HCT116 (cell line): ENCODE results near the gene RFPL3. TPM values are rescaled to one million over a fixed set of nuclear protein-coding genes. Genes with fewer than 3 reads are reported as not detected.

Source experiments
- ATAC-seq: fragments of 200-7000 bp; cut with Tn5 transposase; 2 replicates; pipeline ENCODE4 v1.9.1; 2020; ENCODE audit warnings: mild to moderate bottlenecking, moderate library complexity
- BruUV-seq: library from RNA; stranded (reverse); fragments of 400-500 nt; replicated peaks from 2 replicates; lab custom pipeline; 2021; lab: Mats Ljungman, UMichigan
- CTCF ChIA-PET: fragments of 300-600 bp; sonication (Branson Sonifier 250); formaldehyde crosslinking; loops from one replicate; lab custom pipeline; 2021; ENCODE audit warnings: antibody characterized with exemption; lab: Charles Lee
- POLR2A ChIA-PET: fragments of 300-600, 350-600 bp; sonication (Branson Sonifier 250); formaldehyde crosslinking; loops from one replicate; lab custom pipeline; 2021; ENCODE audit warnings: antibody characterized with exemption; lab: Charles Lee
- RAD21 ChIA-PET, 2 experiments: fragments of 300-600 bp; sonication (Branson Sonifier 250); formaldehyde crosslinking; loops; one replicate each; lab custom pipeline; 2023; ENCODE audit warnings: low total read pairs in 2 of 2; ENCODE audit not compliant: uncharacterized antibody in 2 of 2, unreplicated experiment in 2 of 2, low non-redundant PET in 1 of 2; lab: Charles Lee
- DNase-seq: peaks from one replicate; pipeline ENCODE4 v3.0.0-alpha.2; 2010; ENCODE audit warnings: low read depth, low spot score
- H2AFZ ChIP-seq: fragments of 200-600 bp; shearing (Covaris generic), sonication (generic); 2 replicates; pipeline ENCODE4 v1.6.1; 2017; ENCODE audit warnings: low read depth, mixed run types, mixed read lengths, antibody characterized with exemption, low read length; ENCODE audit not compliant: poor library complexity, severe bottlenecking
- H3K27ac ChIP-seq: 2 replicates; pipeline ENCODE4 v1.5.1; 2012; ENCODE audit warnings: low read depth, low read length
- H3K27me3 ChIP-seq: fragments of 200-600 bp; sonication (generic); 2 replicates; pipeline ENCODE4 v1.6.1; 2016; ENCODE audit warnings: mixed run types, low read length, mixed read lengths; ENCODE audit not compliant: insufficient read depth
- H3K36me3 ChIP-seq, 2 experiments: fragments of 200-500 bp in 1 of 2; fragments of 200-600 bp in 1 of 2; sonication (Bioruptor generic) in 1 of 2; sonication (generic) in 1 of 2; 2 replicates each; pipeline versions ENCODE4 v1.5.1 to v1.6.1; 2014 to 2016; ENCODE audit warnings: low read length in 2 of 2, inconsistent platforms in 1 of 2, mixed read lengths in 1 of 2, mixed run types in 1 of 2; ENCODE audit not compliant: insufficient read depth in 2 of 2, control insufficient read depth in 1 of 2
- H3K4me1 ChIP-seq, 2 experiments: fragments of 200-600 bp in 1 of 2; sonication (generic) in 1 of 2; 2 replicates each; pipeline versions ENCODE4 v1.5.1 to v1.6.1; 2012 to 2017; ENCODE audit warnings: low read length in 2 of 2, inconsistent platforms in 1 of 2, mild to moderate bottlenecking in 1 of 2, mixed read lengths in 1 of 2, mixed run types in 1 of 2, moderate library complexity in 1 of 2; ENCODE audit not compliant: insufficient read depth in 2 of 2, control insufficient read depth in 1 of 2
- H3K4me2 ChIP-seq: fragments of 200-600 bp; sonication (generic); 2 replicates; pipeline ENCODE4 v1.6.1; 2017; ENCODE audit warnings: mixed run types, low read length, mixed read lengths
- H3K4me3 ChIP-seq, 2 experiments: fragments of 200-600 bp in 1 of 2; sonication (generic) in 1 of 2; replicated peaks in 1 of 2; 2 replicates each; pipeline ENCODE4 v1.5.1; 2011 to 2016; ENCODE audit warnings: low read length in 2 of 2, control low read depth in 1 of 2, low read depth in 1 of 2, mild to moderate bottlenecking in 1 of 2, mixed read lengths in 1 of 2, mixed run types in 1 of 2
- H3K79me2 ChIP-seq: fragments of 200-600 bp; sonication (generic); 2 replicates; pipeline ENCODE4 v1.6.1; 2017; ENCODE audit warnings: mild to moderate bottlenecking, mixed run types, low read length, moderate library complexity, mixed read lengths; ENCODE audit not compliant: insufficient read depth
- H3K9ac ChIP-seq: fragments of 200-600 bp; sonication (generic); 2 replicates; pipeline ENCODE4 v1.6.1; 2016; ENCODE audit warnings: low read length, mixed read lengths
- H3K9me2 ChIP-seq: fragments of 200-600 bp; sonication (generic), shearing (Covaris generic); 2 replicates; pipeline ENCODE4 v1.6.1; 2017; ENCODE audit warnings: mixed run types, mild to moderate bottlenecking, moderate library complexity; ENCODE audit not compliant: insufficient read depth
- H3K9me3 ChIP-seq, 2 experiments: fragments of 200-500 bp in 1 of 2; fragments of 200-600 bp in 1 of 2; sonication (Bioruptor generic) in 1 of 2; sonication (generic) in 1 of 2; 2 replicates each; pipeline ENCODE4 v1.6.1; 2014 to 2017; ENCODE audit warnings: low read length in 2 of 2, mixed read lengths in 2 of 2, inconsistent platforms in 1 of 2, low read depth in 1 of 2, mild to moderate bottlenecking in 1 of 2, mixed run types in 1 of 2, moderate library complexity in 1 of 2; ENCODE audit not compliant: control insufficient read depth in 1 of 2, insufficient read depth in 1 of 2
- H4K20me1 ChIP-seq: fragments of 200-600 bp; sonication (generic), shearing (Covaris generic); 2 replicates; pipeline ENCODE4 v1.6.1; 2017; ENCODE audit warnings: mixed run types, mild to moderate bottlenecking, moderate library complexity; ENCODE audit not compliant: insufficient read depth
- EZH2 ChIP-seq: fragments of 200-600 bp; sonication (generic); IDR thresholded peaks from 2 replicates; pipeline ENCODE4 v1.6.1; 2017; ENCODE audit warnings: antibody characterized with exemption, mixed run types
- MAX ChIP-seq: IDR thresholded peaks from 2 replicates; pipeline ENCODE4 v1.6.1; 2012
- REST ChIP-seq: IDR thresholded peaks from 2 replicates; pipeline ENCODE4 v1.6.1; 2012; ENCODE audit warnings: low read depth
- SIN3A ChIP-seq: IDR thresholded peaks from 2 replicates; pipeline ENCODE4 v1.6.1; 2012; ENCODE audit warnings: low read depth
- SP1 ChIP-seq: IDR thresholded peaks from 2 replicates; pipeline ENCODE4 v1.6.1; 2012; ENCODE audit warnings: low read depth
- intact Hi-C: fragments of 100-400 bp; cut with micrococcal nuclease; formaldehyde crosslinking; loops from 2 replicates; pipeline ENCODE4 v1.10.0; 2022
- total RNA-seq: library from RNA; stranded (reverse); gene quantifications from one replicate; pipeline ENCODE4 v1.2.1, GENCODE V29; 2021; ENCODE audit not compliant: unreplicated experiment

The RFPL3 gene
- total RNA-seq, 1 experiment from 2014 or later = not detected

- Histone ChIP-seq H3K4me2 (no peak overlapping the region), H3K27ac (no peak overlapping the region), H4K20me1 (no peaks in the 10 kb centered on the region), H3K4me3 (no peak overlapping the region), H3K9ac (no peak overlapping the region), H3K9me3 (no peaks in the 10 kb centered on the region), H3K27me3 (no peaks in the 10 kb centered on the region), H2AFZ (no peak overlapping the region), H3K79me2 (no peaks in the 10 kb centered on the region), H3K36me3 (no peaks in the 10 kb centered on the region), H3K4me1 (no peaks in the 10 kb centered on the region; a peak in 1 of 4 replicates), H3K9me2 (no peaks in the 10 kb centered on the region)
- ATAC-seq = no peak
- BruUV-seq = no TSS peak
- ChIA-PET CTCF (no interaction called here), RAD21 (no interaction called here), POLR2A (no interaction called here)
- no peak for DNase-seq
- TF ChIP-seq SIN3A = no peak
- no peak for TF ChIP-seq MAX
- TF ChIP-seq EZH2 = no peak
- intact Hi-C loops = no loop called here
Observed at GRCh38 chr22:32311551-32312071, 46.1 kb upstream of the RFPL3 start.

GRCh38 chr22:32312748-32313147, 44.9 kb upstream of the RFPL3 start:
- TF ChIP-seq SP1 (no peak), REST (no peak), MAX (no peak)

More at GRCh38 chr22:32312748-32313147, 44.9 kb upstream of the RFPL3 start:
- intact Hi-C loops = no loop called here
- Histone ChIP-seq H3K4me2 (no peak overlapping the region), H3K9me3 (no peaks in the 10 kb centered on the region), H3K36me3 (no peaks in the 10 kb centered on the region), H3K27me3 (no peaks in the 10 kb centered on the region), H3K9ac (no peak overlapping the region), H2AFZ (no peak overlapping the region), H3K4me1 (no peaks in the 10 kb centered on the region; a peak in 1 of 4 replicates), H3K4me3 (no peak overlapping the region), H3K79me2 (no peaks in the 10 kb centered on the region), H4K20me1 (no peaks in the 10 kb centered on the region), H3K9me2 (no peaks in the 10 kb centered on the region), H3K27ac (no peak overlapping the region)
- BruUV-seq = no TSS peak
- RAD21 ChIA-PET = no interaction called here
- DNase-seq = no peak
- POLR2A ChIA-PET = no interaction called here
- ATAC-seq = no peak
- CTCF ChIA-PET = no interaction called here
